Smooth muscle cell (in vitro differentiated cells): ENCODE measurements around the gene MCF2L. TPM values are rescaled to one million over a fixed set of nuclear protein-coding genes. Genes with fewer than 3 reads are reported as not detected.

ENCODE experiments used
- DNase-seq: peaks from one replicate; lab custom pipeline; 2025; ENCODE audit not compliant: unreplicated experiment; lab: John Stamatoyannopoulos, UW
- H2AFZ ChIP-seq: fragments of 200-600 bp; sonication (generic); 2 replicates; pipeline ENCODE4 v1.6.0; 2016; ENCODE audit warnings: antibody characterized with exemption, low read depth, mild to moderate bottlenecking
- H3F3A ChIP-seq: fragments of 200-600 bp; sonication (generic); 2 replicates; pipeline ENCODE4 v1.6.0; 2017; ENCODE audit warnings: antibody characterized with exemption, low read depth
- H3K27ac ChIP-seq: fragments of 200-600 bp; sonication (generic); 2 replicates; pipeline ENCODE4 v1.5.1; 2016; ENCODE audit warnings: low read depth, mild to moderate bottlenecking
- H3K27me3 ChIP-seq: fragments of 200-600 bp; sonication (generic); 2 replicates; pipeline ENCODE4 v1.6.1; 2016; ENCODE audit warnings: low read depth, mild to moderate bottlenecking
- H3K36me3 ChIP-seq: fragments of 200-600 bp; sonication (generic); 2 replicates; pipeline ENCODE4 v1.5.1; 2016; ENCODE audit warnings: low read depth
- H3K4me1 ChIP-seq: fragments of 200-600 bp; sonication (generic); 2 replicates; pipeline ENCODE4 v1.5.1; 2016; ENCODE audit warnings: low read depth
- H3K4me2 ChIP-seq: fragments of 200-600 bp; sonication (generic); 2 replicates; pipeline ENCODE4 v1.6.0; 2016; ENCODE audit warnings: mild to moderate bottlenecking
- H3K4me3 ChIP-seq: fragments of 200-600 bp; sonication (generic); 2 replicates; pipeline ENCODE4 v1.5.1; 2016; ENCODE audit warnings: mild to moderate bottlenecking
- H3K79me2 ChIP-seq: fragments of 200-600 bp; sonication (generic); 2 replicates; pipeline ENCODE4 v1.6.0; 2016; ENCODE audit warnings: low read depth, mild to moderate bottlenecking
- H3K9ac ChIP-seq: fragments of 200-600 bp; sonication (generic); 2 replicates; pipeline ENCODE4 v1.6.0; 2016; ENCODE audit warnings: low read depth
- H3K9me3 ChIP-seq: fragments of 200-600 bp; sonication (generic); replicated peaks from 2 replicates; pipeline ENCODE4 v1.5.1; 2016; ENCODE audit warnings: low read depth
- H4K20me1 ChIP-seq: fragments of 200-600 bp; sonication (generic); 2 replicates; pipeline ENCODE4 v1.6.0; 2016; ENCODE audit warnings: low read depth
- CTCF ChIP-seq: fragments of 200-600 bp; sonication (generic); IDR thresholded peaks from 2 replicates; pipeline ENCODE4 v1.5.1; 2017; ENCODE audit warnings: borderline replicate concordance, mild to moderate bottlenecking, antibody characterized with exemption; ENCODE audit not compliant: insufficient read depth, poor library complexity, severe bottlenecking
- WGBS: methylation state at CpG from one replicate; pipeline ENCODE4 v1.1.7; 2016; ENCODE audit warnings: low lambda C conversion rate; 5-methylcytosine and 5-hydroxymethylcytosine counted together
- polyA plus RNA-seq: library from polyadenylated mRNA; unstranded; fragments of >200 nt; fragmentation: Nextera tagmentation; extraction: Ambion mirVana; gene quantifications from 2 replicates; pipeline ENCODE4 v1.2.1, GENCODE V29; 2016
- total RNA-seq: library from RNA; depleted of rRNA; stranded (reverse); fragments of >200 nt; gene quantifications from 2 replicates; pipeline ENCODE4 v1.2.3, GENCODE V29; 2014

Gene MCF2L
- total and polyA plus RNA-seq, 2 experiments from 2014 or later: 0.54 to 7.6 TPM

DNA sequence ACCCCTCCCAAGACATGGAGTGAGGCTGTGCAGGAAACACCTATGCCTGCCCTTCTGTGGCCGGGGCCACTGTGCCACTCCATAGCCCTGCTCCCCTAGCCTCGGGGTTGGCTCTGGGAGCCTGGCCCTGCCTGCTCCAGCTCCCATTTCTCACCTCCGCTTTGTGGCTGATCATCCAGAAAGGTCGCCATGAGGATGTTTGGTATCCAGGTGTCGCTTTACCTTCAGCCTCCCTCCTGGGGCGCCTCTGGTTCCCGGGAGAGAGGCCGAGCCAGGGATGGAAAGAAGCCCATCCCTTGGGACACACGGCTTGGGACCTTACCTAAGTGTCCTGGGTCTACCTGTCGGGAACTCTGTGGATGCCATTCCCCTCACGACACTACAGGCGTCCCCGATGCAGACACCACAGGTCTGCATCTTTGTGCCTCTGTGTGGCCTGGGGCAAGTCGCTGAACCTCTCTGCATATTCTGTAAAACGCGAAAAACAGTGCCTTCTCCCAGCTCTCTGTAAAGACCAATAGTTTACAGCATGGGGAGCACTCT, 3.4 kb upstream of the MCF2L start:
- no peaks in the 10 kb centered on the region for H3K9me3 ChIP-seq
- peaks cover 17% of the 10 kb centered on the region for H3K27me3 ChIP-seq
- H3K4me2 ChIP-seq: no peak overlapping the region
- no peak for TF ChIP-seq CTCF
- H2AFZ ChIP-seq: no peak overlapping the region
- no peaks in the 10 kb centered on the region for H4K20me1 ChIP-seq
- DNase-seq: no peak
- H3K79me2 ChIP-seq: no peaks in the 10 kb centered on the region
- H3K4me3 ChIP-seq: no peak overlapping the region
- no peaks in the 10 kb centered on the region for H3F3A ChIP-seq
- H3K36me3 ChIP-seq: no peaks in the 10 kb centered on the region
- no peak overlapping the region for H3K9ac ChIP-seq
- no peak overlapping the region for H3K27ac ChIP-seq
- WGBS: 86% methylated on average over 16 of the region's 16 CpGs
- H3K4me1 ChIP-seq: peaks cover 8% of the 10 kb centered on the region

GRCh38 chr13:112966776-112967175, 2.2 kb upstream of the MCF2L start:
- no peak overlapping the region for H3K4me2 ChIP-seq
- no peaks in the 10 kb centered on the region for H3K79me2 ChIP-seq
- no peaks in the 10 kb centered on the region for H3F3A ChIP-seq
- H4K20me1 ChIP-seq: no peaks in the 10 kb centered on the region
- no peak for TF ChIP-seq CTCF
- H3K27me3 ChIP-seq: peaks cover 26% of the 10 kb centered on the region
- H3K4me3 ChIP-seq: no peak overlapping the region
- no peaks in the 10 kb centered on the region for H3K36me3 ChIP-seq
- H3K4me1 ChIP-seq: peaks cover 8% of the 10 kb centered on the region
- no peak overlapping the region for H2AFZ ChIP-seq
- no peak overlapping the region for H3K9ac ChIP-seq
- H3K27ac ChIP-seq: no peak overlapping the region
- H3K9me3 ChIP-seq: no peaks in the 10 kb centered on the region
- DNase-seq: no peak
- WGBS: 89% methylated on average over 6 of the region's 6 CpGs

GRCh38 chr13:112967686-112968379, 1.2 kb upstream of the MCF2L start:
- Histone ChIP-seq H3K4me1 (peaks cover 8% of the 10 kb centered on the region), H3K4me3 (peak overlapping the region; percentile 89), H3K27ac (no peak overlapping the region), H3K4me2 (peak overlapping the region; percentile 100), H4K20me1 (no peaks in the 10 kb centered on the region), H3K9ac (no peak overlapping the region), H3F3A (no peaks in the 10 kb centered on the region), H3K79me2 (no peaks in the 10 kb centered on the region), H3K27me3 (peaks cover 26% of the 10 kb centered on the region), H3K36me3 (no peaks in the 10 kb centered on the region), H2AFZ (no peak overlapping the region), H3K9me3 (no peaks in the 10 kb centered on the region)
- no peak for TF ChIP-seq CTCF
- 88% methylated on average over 22 of the region's 22 CpGs for WGBS
- DNase-seq: no peak
